NOMO-1 treated with dmso at 0.1 percent for 144 hours (cell line): ENCODE data around the gene KRT17.

ENCODE experiments used
- DNase-seq: peaks from one replicate; lab custom pipeline; 2025; ENCODE audit not compliant: unreplicated experiment; lab: John Stamatoyannopoulos, UW

KRT17 gene

DNA sequence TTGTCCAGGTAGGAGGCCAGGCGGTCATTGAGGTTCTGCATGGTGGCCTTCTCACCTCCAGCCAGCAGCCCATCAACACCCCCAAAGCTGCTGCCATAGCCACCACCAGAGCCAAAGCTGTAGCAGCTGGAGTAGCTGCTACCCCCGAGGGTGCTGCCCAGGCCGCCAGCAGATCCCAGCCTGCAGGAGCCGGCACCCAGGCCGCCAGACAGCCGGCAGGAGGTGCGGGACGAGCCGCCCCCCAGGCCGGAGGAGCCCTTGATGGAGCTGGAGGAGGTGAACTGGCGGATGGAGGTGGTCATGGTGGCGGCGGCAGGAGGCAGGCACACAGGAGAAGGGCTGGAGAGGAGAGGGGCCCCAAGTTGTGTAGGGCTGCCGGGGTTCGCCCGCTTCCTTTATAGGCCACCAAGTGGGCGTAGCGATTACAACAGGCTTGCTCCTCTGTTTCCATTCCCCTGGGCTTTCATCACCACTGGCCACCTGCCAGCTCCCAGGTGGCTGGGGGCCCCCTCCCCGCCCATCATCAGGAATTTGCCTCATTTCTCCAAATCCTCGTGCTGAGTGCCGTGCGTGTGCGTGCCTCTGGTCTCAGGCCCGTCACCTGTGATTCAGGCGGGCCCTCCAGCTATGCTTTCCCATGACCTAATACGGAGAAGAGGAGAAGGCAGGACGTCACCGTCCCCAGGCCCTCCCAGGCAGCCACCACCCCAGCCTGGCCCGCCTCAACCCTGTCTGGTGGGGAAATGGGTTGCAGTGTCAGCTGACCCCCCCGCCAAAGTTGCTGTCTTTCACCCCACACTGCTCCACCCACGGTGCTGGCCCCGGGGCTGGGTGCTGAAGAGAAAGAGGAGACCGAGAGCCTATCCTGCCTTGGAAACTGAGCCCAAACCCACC lies at the start of gene KRT17:
TSS of gene KRT17 (minus strand) at position 368 of the 894 bp plus-strand sequence. CDS start at position 302, 66 bp downstream.
- no peak for DNase-seq

DNA sequence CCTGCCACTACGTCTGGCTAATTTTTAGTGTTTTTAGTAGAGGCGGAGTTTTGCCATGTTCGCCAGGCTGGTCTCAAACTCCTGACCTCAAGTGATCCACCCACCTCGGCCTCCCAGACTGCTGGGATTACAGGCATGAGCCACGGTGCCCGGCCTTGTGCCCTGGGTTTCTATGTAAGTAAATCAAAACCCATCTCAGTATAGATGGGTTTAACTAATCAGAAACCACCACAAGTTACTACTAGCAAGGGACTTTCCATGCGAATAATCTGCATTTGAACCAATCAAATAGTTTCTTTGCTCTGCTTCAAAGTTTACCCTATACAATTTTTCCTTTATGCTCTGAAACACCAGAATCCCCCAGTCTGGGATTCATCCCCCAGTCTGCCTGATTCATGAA lies 47.8 kb upstream of the KRT17 start:
- DNase-seq, result no peak

DNA sequence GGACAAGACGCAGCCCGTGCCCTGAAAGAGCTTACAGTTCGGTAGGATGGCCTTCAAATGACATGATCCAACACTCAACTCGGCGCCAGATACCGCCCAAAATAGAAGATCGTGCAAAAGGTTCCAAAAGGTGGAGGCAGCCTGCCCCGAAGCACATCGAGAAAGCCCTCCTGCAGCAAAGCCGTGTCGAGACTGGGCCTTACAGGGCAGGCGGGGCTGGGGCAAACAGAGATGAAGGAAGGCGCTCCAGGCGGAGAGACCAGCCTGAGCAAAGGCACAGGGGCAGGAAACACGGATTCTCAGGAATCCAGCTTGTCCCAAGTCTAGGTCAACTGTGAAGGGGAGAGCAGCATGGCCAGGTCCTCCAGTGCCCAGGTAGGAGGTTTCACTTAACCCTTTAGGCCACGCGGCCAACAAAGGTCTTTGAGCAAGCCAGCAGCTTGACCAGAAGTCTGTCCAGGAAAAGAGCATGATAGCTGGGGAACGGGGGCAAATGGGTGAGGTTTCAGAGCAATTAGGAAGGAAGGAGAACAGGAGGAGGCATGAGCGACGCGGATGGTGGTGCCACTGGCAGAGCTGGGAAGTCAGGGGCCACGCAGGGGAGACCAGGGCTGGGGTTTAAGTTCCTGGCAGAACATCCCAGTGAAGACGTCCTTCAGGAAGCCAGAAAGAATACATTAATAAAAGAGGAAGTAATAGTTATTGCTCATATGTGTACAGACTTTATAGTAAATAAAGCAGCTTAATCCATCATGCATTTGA lies 43.1 kb upstream of the KRT17 start:
- DNase-seq, result peak; percentile 10

DNA sequence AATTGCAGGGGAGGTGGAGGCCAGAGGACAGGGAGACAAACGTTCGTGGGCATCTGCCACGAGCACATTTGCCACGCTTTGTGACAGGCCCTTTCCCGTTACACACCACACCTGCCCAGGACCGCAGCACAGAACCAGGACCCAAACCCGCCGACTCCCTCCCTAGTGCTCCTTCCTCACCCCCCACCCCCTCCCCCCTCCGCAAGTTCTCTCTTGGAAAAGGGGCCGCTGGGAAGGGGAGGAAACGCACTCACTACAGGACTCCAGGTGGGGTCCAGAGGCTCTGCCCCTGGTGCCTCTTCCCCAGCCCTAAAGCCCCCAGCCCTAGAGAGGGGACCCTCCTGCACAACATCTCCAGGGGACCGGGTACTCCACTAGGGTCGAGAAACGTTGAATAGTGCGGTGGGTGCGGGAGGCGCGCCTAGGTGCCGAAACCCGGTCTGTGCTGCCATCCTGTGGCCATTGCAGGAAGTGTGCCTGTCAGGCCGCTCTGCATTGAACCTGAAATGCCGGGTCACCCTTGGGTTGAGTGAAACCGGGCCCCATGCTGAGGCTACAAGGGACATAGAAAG lies 42.4 kb upstream of the KRT17 start:
- peak; percentile 89 for DNase-seq

DNA sequence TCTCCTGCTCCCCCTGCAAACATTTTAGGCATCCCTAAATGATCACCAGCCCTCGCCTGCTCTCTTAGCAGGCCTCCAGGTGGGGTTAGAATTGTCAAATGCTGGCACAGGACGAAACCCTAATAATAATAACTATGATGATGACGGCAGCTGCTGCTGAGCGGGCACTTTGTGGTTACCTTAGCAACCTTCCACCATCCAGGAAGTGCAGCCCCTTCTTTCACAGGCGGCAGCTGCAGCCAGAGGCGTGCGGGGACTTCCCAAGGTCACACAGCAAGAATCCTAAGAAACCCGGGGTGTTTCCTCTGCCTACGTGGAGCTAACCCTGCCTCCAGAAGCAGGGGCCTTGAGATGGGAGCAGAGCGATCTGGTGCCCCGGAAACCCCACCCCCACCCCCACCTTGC lies 41.9 kb upstream of the KRT17 start:
- no peak for DNase-seq

DNA sequence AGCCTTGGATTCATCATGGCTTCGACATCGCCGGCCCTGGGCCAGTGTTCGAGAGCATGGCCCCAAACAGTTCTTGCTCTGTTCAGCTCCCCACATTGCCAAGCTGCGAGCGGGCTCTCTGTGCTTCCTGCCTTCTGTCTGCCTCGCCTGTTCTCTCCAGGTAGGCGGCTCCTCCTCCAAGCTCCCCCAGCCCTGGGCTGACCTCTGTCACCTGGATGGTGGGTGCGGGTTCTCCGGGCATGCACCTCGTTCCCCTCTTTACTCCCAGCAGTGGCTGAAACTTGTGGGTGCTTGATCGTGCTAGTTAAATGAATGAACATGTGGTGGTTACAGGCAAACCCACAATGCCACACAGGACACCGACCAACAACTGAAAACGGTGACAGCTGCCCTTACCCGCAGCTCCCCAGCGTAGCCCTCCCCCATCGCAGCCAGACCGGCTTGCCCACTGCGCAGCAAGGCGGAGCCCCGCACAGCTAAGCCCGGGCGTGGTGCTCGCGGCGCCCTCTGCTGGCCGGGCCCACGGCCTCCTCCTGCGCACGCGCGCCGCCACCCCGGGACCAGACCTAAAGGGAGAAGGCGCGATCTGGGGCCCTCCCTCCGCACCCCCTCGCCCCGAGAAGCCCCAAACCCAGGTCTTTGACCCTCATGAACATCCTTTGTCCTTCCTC lies 41.3 kb upstream of the KRT17 start:
- peak; percentile 65 for DNase-seq

DNA sequence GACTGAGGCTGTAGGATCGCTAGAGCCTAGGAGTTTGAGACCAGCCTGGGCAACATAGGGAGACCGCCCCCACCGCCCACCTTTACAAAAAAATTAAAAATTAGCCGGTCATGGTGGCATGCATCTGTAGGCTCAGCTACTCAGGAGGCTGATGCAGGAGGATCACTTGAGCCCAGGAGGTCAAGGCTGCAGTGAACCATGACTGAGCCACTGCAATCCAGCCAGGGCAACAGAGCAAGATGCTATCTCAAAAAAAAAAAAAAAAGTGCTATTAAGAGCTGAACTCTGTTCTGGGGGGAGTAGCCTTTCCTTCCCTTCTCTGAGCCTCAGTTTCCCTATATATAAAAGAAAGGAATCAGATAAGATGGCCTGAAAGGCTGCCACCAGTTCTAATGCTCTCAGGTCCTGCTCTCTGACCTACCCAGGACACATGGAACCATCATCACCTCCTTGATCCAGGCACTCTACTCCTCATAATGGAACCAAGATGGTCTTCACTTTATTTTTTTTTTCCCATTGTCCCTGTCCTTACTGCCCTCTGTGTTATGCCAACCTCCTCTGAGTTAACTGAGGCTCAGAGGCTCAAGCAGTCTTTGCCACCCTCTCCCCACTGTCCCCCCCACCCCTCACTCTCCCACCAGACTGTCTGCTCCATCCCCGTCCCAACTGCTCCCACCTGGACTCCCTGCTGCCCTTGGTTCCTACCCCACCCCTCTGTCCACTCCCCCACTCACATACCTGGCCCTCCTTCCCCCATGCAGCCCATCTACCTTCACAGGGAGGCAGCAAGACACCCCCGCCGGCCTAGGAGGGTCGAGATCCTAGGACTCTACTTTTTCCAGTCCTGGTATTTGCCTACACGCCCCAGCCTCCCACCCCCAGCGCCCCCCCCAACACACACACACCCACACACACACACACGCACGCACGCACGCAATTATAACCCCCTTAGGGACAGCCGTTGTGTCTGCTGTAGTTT lies 40.5 kb upstream of the KRT17 start:
- DNase-seq, result no peak

DNA sequence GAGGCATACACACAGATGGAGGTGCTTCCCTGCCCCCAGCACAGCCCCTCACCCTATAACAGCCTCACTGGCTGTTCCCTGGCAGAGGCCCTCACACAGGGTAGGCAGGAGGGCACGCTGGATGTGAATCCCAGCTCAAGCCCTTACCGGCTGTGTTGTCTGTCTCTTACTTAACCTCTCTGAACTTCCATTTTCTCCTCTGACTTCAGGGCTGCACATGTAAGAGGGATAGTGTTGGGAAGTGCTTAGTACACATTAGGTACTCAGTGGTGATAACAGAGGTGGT lies 39.7 kb upstream of the KRT17 start:
- DNase-seq, result no peak

DNA sequence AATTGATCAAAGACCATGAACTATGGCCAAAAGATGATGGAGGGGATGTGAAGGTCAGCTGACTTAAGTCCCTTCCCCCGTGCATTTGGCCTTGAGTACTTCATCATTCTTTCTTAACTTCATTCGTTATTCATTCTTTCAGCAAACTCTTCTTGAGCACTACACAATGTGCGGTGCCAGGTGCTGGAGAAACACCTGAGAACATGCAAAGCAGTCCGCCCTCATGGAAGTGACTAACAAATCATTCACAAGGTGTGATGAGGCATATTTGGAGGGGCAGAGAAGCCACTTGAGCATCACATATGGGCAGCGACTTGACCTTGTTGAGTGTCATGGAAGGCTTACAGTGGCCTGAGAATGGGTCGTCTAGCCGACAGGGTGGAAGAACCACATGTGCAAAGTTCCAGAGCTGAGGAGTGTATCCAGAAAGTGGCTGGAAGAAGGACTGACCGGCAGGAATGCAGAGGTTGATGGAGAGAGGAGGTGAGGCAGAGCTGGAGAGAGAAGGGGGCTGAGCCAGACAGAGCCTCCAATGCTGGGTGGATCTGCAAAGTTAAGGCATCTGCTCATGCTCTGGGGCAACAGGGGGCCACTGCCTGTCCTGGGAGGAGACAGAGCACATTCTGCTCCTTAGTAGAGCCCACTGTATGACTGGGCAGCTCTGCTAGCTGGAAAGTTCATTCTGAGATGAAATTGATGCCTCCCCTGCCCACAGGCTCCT lies 39.2 kb upstream of the KRT17 start:
- no peak for DNase-seq

DNA sequence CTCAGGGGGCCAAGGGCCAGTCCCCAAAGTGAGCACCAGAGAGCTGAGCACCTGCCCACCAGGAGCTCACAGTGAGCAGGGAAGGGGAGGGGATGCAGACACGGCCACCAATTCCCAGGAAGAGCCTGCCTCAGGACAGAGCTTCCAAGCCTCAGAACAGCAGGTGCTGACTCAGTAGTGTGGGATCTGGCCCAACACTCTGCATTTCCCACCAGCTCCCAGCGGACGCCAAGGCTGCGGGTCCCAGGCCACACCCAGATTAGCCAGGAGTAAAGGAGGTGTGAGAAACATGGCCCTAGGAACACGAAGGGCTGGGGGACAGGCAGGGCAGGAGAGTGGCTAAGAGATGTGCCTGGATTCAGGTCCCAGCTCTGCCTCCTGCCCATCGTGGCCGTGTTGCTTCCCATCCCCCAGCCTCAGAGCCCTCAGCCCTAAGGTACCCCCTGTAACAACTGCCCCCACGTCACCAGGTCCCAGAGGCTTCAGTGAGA lies 35.9 kb upstream of the KRT17 start:
- DNase-seq, result no peak

DNA sequence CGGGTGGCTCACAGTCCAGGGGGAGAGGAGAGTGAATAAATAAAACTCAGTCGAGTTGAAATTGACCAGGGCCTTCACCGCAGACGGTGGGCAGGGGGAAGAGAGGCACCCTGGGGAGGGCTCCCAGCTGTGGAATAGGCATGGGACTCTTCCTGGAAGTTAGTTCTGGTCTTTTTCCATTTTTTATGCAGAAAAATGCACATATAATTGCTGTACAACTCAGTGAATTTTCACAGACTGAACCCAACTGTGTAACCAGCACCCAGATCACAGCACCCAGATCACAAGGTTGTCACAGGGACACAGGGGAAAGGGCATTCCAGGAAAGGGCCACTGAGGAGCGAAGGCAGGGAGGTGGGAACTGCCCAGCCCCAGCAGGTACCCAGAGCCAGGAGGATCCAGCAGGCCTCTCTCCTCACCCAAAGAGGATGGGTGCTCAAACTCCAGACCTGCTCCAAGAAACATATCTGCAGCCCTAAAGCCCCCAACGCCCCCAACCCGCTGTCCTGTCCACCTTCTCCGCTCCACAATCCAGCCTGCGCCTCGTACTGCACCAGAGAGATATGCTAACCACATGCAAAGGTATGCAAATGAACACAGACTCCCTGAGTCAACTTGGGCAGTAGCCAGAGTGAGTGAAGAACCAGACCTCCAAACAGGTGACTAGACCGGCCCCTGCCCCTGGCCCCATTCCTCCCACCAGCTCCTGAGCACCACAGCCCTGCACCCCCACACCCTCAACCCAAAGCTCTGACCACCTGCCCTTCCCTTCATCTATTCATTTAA lies 35.2 kb upstream of the KRT17 start:
- no peak for DNase-seq

DNA sequence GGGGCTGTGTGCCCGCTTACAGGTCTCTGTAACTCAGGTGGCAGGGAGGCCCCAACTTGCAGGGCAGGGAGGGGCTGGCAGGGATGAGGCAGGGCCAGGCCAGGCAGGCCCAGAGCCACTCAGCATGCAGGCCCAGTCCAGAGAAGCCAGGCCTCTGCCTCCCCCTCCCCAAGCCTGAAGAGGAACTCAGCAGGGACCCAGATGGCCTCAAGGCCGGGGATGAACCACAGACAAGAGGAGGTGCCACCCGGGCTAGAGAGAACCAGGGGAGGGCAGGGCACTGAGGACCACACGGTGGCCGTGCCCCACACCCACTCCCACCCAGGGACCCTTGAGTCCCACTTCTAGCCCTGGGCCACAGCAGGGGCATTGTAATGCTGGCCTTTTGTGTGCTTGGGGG lies 34.5 kb upstream of the KRT17 start:
- DNase-seq, result no peak

DNA sequence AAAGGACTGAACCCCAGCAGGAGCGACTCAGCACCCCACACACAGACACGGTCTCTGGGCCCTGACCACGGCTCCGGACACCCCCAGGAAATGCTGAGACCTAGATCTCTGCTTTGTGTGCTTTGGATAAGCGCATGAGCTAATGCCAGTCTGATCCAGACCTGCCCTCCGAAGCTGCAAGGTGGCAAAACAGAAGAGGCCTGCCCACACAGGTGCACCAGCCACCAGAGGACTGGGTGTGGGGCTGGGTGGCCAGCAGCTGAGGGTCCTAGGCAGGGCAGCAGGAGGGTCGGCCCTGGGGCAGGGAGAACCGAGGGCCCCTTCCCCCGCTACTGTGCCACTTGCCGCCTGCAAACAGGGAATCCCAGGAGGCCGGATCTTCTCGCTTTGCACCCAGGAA lies 33.6 kb upstream of the KRT17 start:
- no peak for DNase-seq

DNA sequence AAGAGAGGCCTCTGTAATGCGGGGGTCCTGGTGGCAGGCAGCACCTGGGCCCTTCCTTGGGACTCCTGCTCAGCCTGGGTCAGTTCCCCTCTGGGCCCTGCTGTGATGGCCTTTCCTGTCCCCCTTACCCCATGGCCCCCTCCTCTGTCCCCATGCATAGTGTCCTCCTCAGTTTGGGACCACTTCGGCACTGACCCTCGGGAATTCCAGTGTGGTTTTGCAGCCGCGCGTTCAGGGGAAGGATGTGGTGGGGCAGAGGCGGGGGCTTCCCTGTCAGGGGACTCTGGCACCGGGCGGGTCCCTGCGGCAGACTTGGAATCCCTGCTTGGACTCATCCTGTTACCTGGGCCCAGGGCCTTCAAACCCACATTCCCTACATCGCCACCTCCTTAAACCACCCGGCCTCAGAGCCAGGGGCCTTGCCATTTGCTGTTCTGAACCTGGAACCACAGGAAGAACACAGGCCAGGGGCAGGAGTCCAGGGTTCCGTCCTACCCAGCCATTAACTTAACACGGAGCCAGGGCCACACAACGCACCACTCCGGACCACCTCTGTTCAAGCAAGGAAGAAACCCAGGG lies 32.9 kb upstream of the KRT17 start:
- DNase-seq, result no peak

DNA sequence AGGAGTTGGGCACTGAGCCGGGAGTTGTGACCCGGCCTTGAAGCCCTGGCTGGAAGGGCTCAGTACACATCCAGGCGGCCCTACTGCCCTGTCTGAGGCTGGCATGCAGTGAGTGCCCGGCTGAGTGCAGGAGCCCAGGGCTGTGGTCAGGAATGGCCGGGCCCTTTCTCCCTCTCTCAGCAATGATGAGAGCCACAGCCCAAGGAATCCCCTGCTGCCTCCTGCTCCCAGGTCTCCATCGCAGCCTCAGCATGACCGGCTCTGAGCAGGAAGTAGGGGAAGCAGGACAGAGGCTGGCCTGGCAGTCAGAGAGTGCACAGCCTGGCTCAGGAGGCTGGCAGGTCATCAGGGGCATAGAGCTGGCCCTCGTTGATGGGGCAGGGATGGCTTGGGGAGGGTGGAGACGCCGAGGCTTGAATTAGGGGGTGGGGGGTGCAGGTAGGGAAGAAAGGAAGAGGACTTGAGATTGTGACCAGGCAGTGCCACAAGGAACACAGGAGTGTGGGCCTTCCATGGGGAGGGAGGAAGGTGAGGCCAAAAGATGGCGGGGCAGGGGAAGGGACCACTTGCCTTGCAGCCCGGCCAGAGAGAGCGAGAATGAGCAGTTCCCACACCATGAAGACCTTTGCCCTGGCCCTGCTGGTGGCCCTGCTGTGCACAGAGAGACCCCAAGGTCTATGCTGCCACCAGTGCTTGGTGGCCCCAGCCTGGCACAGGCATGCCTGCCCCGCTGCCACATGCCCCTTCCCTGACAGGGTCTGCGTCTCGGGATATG lies 32.1 kb upstream of the KRT17 start:
- DNase-seq, result no peak

DNA sequence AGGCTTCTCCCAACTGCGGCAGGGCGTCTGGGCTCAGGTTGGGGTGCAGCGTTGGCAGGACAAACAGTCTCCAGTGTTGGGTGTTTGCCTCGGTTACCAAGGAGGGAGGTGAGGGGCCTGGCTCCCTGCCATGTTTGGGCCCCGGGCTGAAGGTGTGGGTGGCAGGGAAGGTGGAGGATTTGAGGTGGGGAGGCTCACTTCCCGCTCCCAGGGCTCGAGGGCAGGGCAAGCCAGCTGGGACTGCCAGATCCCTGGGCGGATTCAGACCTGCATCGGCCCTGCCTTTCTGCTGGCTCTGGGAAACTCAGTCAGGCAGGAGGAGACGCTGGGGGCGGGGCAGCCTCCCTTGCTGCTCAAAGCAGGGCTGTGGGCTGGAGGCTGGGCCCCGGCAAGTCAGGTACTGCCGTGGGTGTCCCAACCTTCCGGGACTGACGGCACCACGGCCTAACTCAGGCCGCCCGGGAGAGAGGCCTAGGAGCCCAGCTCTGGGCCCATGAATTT lies 31.3 kb upstream of the KRT17 start:
- DNase-seq, result no peak
